GM12875 (cell line): ENCODE results near the gene ABCA2.
"Not testable (repeated sequence)": the region's sequence is repeated elsewhere in the genome, so short reads cannot be mapped to it uniquely, and the experiment has no call there.

Source experiments
- H3K4me3 ChIP-seq: one replicate; pipeline ENCODE4 v1.5.1; 2011; ENCODE audit warnings: low read depth, low read length, control low read depth
- CTCF ChIP-seq: IDR thresholded peaks from 2 replicates; pipeline ENCODE4 v1.5.1; 2011; ENCODE audit warnings: low read depth, mild to moderate bottlenecking, control low read depth, inconsistent platforms, low read length, moderate library complexity, borderline replicate concordance; ENCODE audit not compliant: insufficient read depth

Gene ABCA2

DNA sequence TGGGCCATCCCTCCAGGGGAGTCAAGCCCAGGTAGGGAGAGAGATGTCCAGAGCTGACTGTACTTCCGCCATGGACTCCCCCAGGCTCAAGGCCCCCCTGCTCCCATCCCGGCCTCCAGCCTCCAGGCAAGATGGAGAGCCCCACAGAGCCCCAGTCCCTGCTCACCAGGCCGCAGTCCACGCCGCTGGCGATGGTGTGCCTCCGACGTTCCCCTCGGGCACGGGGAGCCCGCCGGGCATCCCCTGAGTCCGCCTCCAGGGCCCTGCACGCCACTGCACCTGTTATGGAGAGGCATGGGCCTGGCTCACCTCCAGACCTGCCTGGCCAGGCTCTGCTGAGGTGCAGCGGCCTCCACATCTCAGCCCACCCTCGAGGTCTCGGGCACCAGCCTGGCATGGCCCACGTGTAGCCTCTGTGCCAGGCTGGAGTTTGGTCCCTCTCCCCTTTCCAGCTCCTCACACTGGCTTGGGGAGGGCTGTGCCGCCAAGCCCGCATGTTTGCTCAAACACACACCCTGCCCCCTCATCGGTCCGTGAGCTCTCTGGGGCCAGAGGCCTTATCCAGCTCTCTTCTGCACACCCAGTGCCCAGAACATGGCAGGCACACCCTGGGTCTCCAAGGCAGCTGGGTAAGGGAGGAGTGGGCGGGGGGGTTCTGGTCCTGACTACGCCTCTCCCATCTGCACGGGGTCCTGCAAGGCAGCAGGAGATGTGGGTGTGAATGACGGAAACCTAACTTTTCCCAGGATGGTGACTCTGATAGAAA, 38.2 kb upstream of the ABCA2 start:
- no peak for TF ChIP-seq CTCF
- H3K4me3 ChIP-seq: no peak overlapping the region

- no peak overlapping the region for H3K4me3 ChIP-seq
- no peak for TF ChIP-seq CTCF
These were observed 37.4 kb upstream of the ABCA2 start for GRCh38 chr9:137065336-137065967.

DNA sequence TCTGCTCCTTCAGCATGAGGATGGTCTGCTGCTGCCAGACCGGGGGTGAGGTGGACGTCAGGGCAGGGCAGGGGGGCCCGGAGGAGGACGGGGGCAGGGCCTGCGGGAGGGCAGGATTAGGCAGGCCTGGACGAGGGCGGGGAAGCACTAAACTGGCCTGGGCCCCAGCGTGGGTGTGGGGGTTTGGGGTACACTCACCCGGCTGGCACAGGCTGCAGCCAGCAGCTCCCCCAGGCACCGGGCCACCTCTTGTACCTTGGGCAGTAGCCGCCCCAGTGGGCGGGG, 36.8 kb upstream of the ABCA2 start:
- no peak overlapping the region for H3K4me3 ChIP-seq
- TF ChIP-seq CTCF: no peak

DNA sequence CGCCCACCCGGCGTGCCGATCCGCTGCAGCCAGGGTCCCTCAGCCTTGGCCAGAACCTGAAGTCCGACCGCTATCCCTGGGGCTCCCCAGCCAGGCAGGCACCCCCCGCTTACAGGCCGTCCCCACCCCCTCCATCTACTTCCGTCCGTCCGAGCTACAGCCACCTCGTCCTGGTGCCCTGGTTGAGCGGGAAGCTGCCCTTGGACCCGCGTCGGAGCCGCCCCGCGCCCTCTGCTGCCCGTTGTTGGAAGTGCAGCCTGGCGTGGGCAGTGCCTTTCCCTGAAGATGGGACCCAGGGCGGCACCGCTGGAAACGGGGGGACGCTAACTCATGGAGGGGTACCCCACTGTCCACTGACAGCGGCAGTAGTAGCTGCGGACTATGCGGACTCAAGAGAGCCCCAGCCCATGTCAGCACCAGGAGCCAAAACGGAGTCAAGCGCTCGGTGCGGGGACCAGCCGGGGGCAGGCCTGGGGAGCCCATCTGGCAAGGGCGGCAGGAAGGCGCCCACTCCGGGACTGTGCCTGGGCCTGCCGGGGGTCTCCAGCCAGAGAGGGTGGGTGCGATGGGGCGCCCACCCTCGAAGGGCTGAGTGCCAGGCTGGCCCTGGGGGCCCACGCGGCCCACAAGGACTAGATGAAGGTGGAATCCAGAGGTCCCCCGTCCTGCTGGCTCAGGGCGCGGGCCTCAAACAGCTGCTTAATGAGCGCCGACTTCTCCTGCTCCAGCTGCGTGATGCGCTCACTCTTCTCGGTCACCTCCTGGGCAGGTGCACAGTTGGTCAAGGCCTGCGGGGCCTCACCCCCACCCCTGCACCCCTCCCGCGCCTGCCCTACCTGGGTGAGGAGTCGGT, 36.2 kb upstream of the ABCA2 start:
- peak; percentile 95 for TF ChIP-seq CTCF
- H3K4me3 ChIP-seq: no peak overlapping the region

DNA sequence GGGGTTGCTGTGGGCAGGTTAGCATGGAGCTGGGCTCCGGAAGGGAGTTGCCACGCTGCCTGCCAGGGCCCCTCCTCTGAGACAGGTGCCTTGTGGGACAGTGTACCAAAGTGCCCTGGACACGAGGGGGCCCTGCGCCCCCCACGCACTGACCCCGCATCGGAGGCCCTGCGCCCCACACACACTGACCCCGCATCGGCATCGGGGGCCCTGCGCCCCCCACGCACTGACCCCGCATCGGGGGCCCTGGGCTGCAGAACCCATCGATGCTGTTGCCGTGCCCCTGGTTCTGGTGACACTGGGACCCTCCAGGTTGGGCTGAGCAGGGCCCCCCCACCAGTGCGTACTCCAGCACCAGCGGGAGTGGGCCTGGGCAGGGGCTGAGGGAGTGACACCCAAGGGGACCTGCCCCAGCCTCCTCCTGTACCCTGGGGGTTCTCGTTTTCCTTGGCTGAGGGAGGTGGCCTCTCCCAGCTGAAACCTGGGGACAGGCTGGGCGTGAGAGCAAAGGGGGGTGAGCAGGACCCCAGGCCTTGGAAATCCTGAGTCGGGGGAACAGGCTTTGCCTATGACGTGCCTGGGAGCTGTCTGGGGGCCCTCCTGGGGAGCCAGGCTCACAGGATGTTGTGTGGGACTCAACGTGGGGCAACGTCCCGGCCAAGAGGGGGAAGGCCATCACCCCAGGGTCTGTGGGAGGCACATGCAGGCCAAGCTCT, 35.4 kb upstream of the ABCA2 start:
- TF ChIP-seq CTCF: no peak
- no peak overlapping the region for H3K4me3 ChIP-seq

DNA sequence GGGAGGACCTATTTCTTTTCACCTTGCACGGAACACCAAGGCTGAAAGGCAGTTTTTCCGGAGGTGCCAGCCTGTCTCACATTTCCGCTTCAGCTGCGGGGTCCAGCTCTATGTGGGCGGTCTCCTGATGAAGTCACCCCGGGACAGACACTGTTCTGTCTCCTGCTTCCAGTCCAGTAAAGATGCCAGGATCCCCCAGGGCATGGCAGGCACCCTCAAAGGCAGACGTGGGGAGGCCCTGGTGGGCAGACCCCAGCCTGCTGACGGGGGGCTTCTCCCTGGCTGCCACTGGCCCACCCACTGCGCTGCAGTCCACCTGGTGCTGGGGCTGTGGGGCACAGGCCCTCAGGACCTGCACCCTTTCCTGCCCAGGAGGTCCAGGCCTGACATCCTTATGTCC, 34.8 kb upstream of the ABCA2 start:
- not testable (repeated sequence) for H3K4me3 ChIP-seq

- H3K4me3 ChIP-seq: no peak overlapping the region
- no peak for TF ChIP-seq CTCF
These were observed 34.3 kb upstream of the ABCA2 start for GRCh38 chr9:137062384-137062783.
